Activated CD4-positive, alpha-beta T cell treated with anti-CD3 and anti-CD28 coated beads for 4 hours (primary cell): ENCODE results near the gene PLCL2.

Source experiments
- DNase-seq, 2 donors: peaks; one replicate each; pipeline ENCODE4 v3.0.0-alpha.2; 2020

The PLCL2 gene

DNA sequence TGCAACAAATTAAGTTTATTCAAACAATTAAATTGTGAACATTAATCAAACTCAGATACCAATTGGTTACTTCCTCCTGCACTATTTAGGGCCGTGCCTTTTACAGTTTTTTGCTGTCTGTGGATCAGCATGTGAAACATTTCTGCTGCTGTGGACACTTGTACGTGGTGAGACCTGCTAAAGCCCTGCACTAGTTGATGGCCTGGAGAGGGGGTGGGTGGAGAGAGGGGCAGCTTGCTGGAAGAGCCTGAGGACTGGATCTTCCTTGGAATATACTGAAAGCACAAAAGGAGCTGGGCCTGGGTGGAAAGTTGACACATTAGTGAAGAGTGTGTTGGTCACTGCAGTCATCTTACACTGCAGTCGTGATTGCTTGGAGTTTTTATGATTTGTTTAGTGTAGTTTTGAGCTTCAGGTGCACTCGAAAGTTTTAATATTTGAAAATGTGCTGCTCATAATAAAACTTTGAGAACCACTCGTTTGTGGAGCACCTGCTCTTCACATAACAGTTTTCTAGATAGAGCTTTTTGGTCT, 11.4 kb downstream of the PLCL2 start:
- no peak for DNase-seq

GRCh38 chr3:16896820-16897219, 12.1 kb downstream of the PLCL2 start:
- no peak for DNase-seq

GRCh38 chr3:16897254-16897926, 12.6 kb downstream of the PLCL2 start:
- peak; percentile 35 to 38 for DNase-seq

DNA sequence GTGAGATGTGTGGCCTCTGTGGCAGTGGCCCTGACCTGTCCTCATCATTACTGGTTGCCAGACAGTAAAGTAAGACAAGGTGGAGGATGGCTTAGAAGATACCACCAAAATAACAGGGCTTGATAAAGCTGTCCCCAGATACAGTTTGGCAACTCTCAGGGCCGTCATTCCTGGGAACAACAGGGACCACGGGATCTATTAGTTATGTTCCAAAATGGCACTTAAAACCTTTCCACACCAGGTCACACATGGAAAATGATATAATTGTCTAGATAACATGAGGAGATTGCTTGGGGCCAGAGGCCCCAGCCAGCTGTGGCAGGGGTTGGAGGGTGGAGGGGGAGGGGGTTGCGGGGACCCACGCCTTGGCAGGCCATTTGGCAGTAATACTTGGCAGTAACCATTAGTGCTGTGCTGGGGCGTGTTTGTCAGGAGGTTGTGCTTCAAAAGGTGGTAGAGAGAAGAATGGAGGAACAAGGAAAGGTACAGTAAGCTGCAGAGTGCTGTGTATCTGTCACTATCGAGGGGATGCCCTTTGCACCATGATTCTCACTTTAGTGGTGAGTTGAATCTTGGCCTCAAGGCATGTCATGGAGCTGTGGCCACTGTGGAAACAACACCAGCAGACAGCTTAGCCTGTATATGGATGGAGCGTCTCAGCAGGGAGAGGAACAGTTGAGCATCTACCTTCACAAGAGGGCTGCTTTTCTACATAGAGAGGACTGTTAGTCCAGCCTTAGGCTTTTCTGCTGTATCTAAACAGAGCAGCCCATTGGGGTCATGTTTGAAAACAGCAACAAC, 14.0 kb downstream of the PLCL2 start:
- no peak for DNase-seq

GRCh38 chr3:16899919-16900318, 15.2 kb downstream of the PLCL2 start:
- DNase-seq, result no peak

GRCh38 chr3:16900779-16901440, 16.2 kb downstream of the PLCL2 start:
- DNase-seq, result no peak

GRCh38 chr3:16904423-16905417, 20.0 kb downstream of the PLCL2 start:
- peak in 1 of 2 donors; percentile 33 for DNase-seq

DNA sequence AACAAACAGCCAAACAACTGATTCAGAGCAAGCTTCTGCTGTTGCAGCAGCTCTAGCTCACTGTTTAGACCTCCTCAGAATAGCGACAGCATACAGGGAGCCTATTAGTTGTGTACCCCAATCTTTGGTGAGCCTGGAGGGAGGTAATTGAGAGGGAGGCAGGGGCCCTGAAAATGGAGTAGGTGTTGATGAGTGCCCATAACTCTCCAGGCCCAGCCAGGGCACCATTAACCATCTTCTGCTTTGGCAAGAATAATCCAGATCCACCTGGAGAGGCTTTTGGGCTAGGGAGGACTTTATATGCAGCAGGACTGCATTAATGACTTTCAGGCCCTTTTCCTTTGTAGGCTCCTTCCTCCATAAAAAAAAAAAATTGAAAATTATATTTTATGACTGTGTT, 20.9 kb downstream of the PLCL2 start:
- DNase-seq, result no peak

- no peak for DNase-seq
Measured at GRCh38 chr3:16906682-16907081, 21.9 kb downstream of the PLCL2 start.

GRCh38 chr3:16907243-16907642, 22.5 kb downstream of the PLCL2 start:
- DNase-seq, result no peak

- DNase-seq, result no peak
Measured at GRCh38 chr3:16908016-16908807, 23.5 kb downstream of the PLCL2 start.

DNA sequence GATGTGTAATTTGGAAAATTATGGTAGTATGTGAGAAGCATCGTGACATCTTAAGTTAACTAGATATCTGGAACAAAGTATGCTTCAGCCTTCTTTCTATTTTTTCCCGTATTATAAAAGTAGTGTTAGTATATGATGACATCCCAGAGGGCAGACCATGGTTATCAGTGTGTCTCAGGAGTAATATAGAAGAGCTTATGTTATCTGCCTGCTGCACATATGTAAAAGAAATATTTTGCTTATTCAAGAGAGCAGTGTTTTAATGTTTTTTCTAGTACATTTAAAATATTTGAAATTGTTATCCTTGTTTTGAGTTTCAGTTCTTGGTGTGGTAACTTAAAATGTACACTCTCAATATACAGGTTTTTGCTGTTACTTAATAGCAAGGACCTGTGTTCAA, 24.1 kb downstream of the PLCL2 start:
- DNase-seq, result no peak

DNA sequence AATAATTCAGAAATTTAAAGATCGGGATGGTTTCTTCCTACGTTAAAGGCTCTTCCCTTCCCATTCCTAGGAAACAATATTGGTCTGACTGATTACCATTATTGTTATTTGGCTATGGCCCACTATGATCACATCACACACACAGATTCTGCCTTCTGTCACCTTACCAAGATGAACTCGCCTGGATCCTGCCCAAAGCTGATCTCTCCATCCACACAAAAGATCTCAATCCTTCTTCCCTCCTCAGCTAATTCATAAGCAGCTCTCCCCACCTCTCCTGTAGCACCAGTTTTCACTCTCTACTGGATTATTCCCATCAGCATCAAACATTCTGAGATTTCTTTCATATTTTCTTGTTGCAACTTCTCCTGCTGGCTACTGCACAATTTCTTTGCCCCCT, 25.0 kb downstream of the PLCL2 start:
- no peak for DNase-seq

DNA sequence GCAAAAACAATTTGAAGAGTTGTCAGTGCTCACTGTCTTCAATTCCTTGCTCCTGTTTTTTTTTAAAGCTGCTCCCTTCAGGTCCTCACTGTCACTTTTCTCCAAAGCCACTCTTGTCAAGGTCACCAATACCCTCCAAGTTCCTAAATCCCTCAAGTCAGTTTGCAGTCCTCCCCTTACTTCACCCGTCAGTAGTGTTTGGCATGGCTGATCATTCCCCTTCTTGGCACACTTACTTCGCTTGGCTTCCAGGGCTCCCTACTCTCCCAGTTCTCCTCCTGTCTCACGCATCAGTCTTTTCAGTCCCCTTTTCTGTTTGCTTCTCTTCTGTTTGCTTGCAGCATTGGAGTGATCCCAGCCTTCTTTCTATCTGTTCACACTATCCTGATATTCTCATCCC, 25.5 kb downstream of the PLCL2 start:
- DNase-seq, result no peak

GRCh38 chr3:16911916-16912315, 27.2 kb downstream of the PLCL2 start:
- DNase-seq, result no peak

DNA sequence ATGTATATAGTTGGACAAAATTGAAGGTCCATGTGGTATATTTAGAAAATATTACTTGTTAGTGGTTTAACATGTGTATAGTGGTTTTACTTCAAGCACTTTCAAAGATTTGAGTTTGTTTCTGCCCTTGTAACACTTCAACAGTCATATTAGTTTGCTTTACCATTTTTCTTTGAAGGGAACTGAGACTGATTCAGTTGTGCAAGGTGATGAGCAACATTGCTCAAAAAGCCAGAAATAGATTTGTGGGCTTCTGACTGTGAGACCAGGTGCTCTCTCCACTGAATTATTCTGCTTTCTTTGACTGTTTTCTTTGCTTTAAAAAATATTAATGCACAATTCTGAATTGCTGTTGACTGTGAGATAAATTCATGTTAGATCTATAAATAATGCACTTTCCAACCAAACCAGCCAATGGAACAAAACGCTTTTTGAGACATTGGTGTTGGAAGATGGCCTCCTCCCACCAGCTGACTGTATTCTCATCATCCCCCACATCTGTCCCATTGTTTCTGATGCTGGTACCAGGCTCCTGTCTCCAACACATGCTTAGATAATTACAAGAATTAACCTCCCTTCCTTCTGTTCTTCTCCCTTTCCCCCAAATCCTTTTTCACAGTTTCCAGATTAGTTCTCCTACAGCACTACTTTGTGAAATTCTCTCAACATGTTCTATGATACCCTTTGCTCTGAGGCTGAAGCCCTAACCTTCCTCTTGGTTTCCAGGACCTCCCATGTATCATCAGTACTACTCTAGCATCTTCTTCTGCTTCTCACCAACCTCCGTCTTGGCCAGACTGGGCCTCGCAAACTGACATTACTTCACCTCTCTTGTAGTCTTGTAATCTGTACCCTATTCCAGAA, 27.9 kb downstream of the PLCL2 start:
- DNase-seq, result no peak

DNA sequence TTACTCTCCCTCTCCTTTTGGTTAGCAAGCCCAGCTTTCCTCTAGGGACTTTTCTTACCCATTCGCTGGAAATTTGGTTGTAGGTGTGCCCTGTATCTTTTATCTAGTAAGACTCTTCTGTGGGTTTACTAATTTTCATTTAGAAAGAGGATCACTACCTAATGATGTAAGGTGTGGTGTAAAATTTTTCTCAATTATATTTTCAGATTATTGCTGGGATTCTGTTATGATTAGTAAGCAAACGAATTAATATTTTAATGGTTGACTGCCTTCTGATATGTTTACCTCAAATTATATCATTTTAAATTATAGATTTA, 28.5 kb downstream of the PLCL2 start:
- no peak for DNase-seq

DNA sequence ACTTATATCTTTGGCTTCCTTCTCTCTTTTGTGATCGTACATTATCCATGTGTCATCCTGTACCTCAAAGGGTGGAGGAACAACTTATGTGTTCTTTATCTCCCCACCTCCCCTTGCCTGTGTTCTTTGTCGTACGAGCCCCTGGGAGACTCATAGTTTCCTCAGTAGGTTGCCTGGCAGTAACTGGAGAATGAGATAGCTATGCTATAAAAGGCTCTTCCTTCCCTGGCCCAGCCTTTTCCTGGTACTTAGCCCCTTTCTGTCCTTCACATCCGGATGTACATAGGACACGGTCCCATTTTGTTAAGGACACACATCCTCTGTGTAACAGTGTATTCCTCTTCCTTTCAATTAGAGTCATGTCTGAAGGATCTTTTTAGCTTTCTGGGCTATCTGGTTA, 32.1 kb downstream of the PLCL2 start:
- no peak for DNase-seq

DNA sequence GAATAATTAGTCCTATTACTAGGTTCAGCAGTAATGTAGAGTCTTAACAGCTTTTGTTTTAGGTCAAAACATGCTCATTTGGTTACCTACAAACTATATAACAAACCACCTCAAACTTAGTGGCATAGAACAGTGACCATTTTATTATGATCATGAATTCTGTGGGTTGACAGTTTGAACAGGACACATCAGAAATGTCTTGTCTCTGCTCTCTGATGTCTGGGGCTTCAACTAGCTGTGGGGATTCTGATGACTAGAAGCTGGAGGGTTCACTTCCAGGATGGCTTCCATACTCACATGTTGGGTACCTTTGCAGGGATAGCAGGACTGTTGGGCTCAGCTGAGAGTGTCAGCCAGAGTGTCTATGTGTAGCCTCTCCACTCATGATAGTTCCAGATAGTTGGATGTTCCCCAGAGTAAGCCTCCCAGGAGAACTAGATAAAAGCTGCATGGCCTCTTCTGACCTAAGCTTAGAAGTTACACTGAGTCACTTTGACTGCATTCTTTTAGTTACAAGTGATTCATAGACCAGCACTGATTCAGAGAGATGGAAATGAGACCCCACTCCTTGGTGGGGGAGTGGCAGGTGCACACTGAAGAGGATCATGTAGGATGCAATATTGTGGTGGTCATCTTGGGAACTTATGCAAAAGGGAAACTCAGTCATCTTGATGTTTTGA, 32.6 kb downstream of the PLCL2 start:
- DNase-seq, result no peak
